GM23248 (cell line): Measurements from ENCODE around the gene RTN4IP1. TPM values are rescaled to one million over a fixed set of nuclear protein-coding genes. Genes with fewer than 3 reads are reported as not detected.

Source experiments
- DNase-seq: peaks from one replicate; pipeline ENCODE4 v3.0.0-alpha.2; 2015
- H2AFZ ChIP-seq: fragments of 200-600 bp; sonication (generic); 2 replicates; pipeline ENCODE4 v1.6.1; 2016; ENCODE audit warnings: antibody characterized with exemption
- H3F3A ChIP-seq: fragments of 200-600 bp; sonication (generic); 2 replicates; pipeline ENCODE4 v1.6.1; 2016; ENCODE audit warnings: mild to moderate bottlenecking, antibody characterized with exemption, mixed run types; ENCODE audit not compliant: insufficient read depth
- H3K27ac ChIP-seq: fragments of 200-600 bp; sonication (generic); 2 replicates; pipeline ENCODE4 v1.5.1; 2016; ENCODE audit warnings: mild to moderate bottlenecking
- H3K27me3 ChIP-seq: fragments of 200-600 bp; sonication (generic); replicated peaks from 2 replicates; pipeline ENCODE4 v1.6.1; 2016; ENCODE audit warnings: mild to moderate bottlenecking; ENCODE audit not compliant: insufficient read depth
- H3K36me3 ChIP-seq: fragments of 200-600 bp; sonication (generic); 2 replicates; pipeline ENCODE4 v1.6.1; 2016; ENCODE audit warnings: low read depth, mild to moderate bottlenecking
- H3K4me1 ChIP-seq: fragments of 200-600 bp; sonication (generic); 2 replicates; pipeline ENCODE4 v1.6.1; 2016; ENCODE audit warnings: mild to moderate bottlenecking; ENCODE audit not compliant: insufficient read depth
- H3K4me2 ChIP-seq: fragments of 200-600 bp; sonication (generic); one replicate; pipeline ENCODE4 v1.6.1; 2016; ENCODE audit warnings: mild to moderate bottlenecking; ENCODE audit not compliant: unreplicated experiment
- H3K4me3 ChIP-seq: fragments of 200-600 bp; sonication (generic); 2 replicates; pipeline ENCODE4 v1.5.1; 2016; ENCODE audit warnings: mild to moderate bottlenecking
- H3K79me2 ChIP-seq: fragments of 200-600 bp; sonication (generic); 2 replicates; pipeline ENCODE4 v1.6.1; 2016; ENCODE audit warnings: mild to moderate bottlenecking; ENCODE audit not compliant: insufficient read depth
- H3K9ac ChIP-seq: fragments of 200-600 bp; sonication (generic); 2 replicates; pipeline ENCODE4 v1.6.1; 2016; ENCODE audit warnings: mild to moderate bottlenecking
- H3K9me2 ChIP-seq: fragments of 200-600 bp; sonication (generic); 2 replicates; pipeline ENCODE4 v1.6.1; 2016; ENCODE audit warnings: mixed run types, mild to moderate bottlenecking, moderate library complexity; ENCODE audit not compliant: insufficient read depth
- H3K9me3 ChIP-seq: fragments of 200-600 bp; sonication (generic); one replicate; pipeline ENCODE4 v1.6.1; 2017; ENCODE audit warnings: low read depth
- H4K20me1 ChIP-seq: fragments of 200-600 bp; sonication (generic); 2 replicates; pipeline ENCODE4 v1.6.0; 2016; ENCODE audit not compliant: insufficient read depth
- EZH2 ChIP-seq: fragments of 200-600 bp; sonication (generic); IDR thresholded peaks from 2 replicates; pipeline ENCODE4 v1.6.1; 2018; ENCODE audit warnings: antibody characterized with exemption, mild to moderate bottlenecking; ENCODE audit not compliant: insufficient read depth, poor library complexity, severe bottlenecking
- EZH2phosphoT487 ChIP-seq: fragments of 200-600 bp; sonication (generic); IDR thresholded peaks from 2 replicates; pipeline ENCODE4 v1.6.1; 2018; ENCODE audit warnings: antibody characterized with exemption, moderate library complexity, mild to moderate bottlenecking, low read depth; ENCODE audit not compliant: insufficient read depth
- WGBS, 2 experiments: methylation state at CpG; one replicate each; pipeline ENCODE4 v1.1.6; 2015 to 2017; ENCODE audit warnings: low lambda C conversion rate in 2 of 2, low coverage in 1 of 2; ENCODE audit errors: missing lambda C conversion rate in 2 of 2; 5-methylcytosine and 5-hydroxymethylcytosine counted together
- in situ Hi-C: fragments of 300-500 bp; cut with MboI; formaldehyde crosslinking; loops from 2 replicates; pipeline ENCODE4 v1.15.0; 2020
- polyA plus RNA-seq: library from polyadenylated mRNA; unstranded; fragments of >200 nt; fragmentation: Nextera tagmentation; extraction: Ambion mirVana; gene quantifications from 2 replicates; pipeline ENCODE4 v1.2.1, GENCODE V29; 2016
- total RNA-seq: library from RNA; depleted of rRNA; stranded (reverse); fragments of >200 nt; shearing (Covaris generic); gene quantifications from 2 replicates; pipeline ENCODE4 v1.2.3, GENCODE V29; 2014

Gene RTN4IP1
- total and polyA plus RNA-seq, 2 experiments from 2014 or later: 5.3 to 8.0 TPM

DNA sequence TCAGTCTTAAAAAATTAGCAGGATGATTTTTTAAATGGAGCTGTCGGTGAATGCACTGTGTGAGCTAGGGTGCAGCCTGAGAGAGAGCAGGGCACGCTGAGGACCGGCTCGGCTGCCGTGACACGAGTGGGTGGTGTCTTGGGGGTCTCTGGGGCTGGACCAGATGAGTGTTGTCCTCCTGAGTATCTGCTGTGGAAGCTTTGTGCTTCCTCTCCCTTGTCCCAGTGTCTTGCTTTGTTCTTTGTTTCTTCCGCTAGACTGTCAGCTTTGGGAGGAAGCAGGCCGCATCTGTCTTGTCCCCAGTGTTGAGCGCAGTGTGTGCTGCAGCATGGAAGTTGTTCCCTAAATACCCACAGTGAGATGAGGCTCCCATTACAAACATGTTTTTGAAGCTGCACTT lies 89.4 kb downstream of the RTN4IP1 start:
- Histone ChIP-seq H3K79me2 (no peaks in the 10 kb centered on the region), H2AFZ (no peak overlapping the region), H3K27me3 (no peaks in the 10 kb centered on the region), H3K27ac (no peak overlapping the region), H3F3A (peaks cover 5% of the 10 kb centered on the region; the same call in 1 of the 2 replicates), H3K9me2 (0 out of 2 replicates have a peak, but pooled peaks cover 4% of the 10 kb centered on the region), H3K9ac (no peak overlapping the region), H3K4me1 (peaks cover 21% of the 10 kb centered on the region), H4K20me1 (no peaks in the 10 kb centered on the region), H3K4me2 (no peak overlapping the region), H3K9me3 (no peaks in the 10 kb centered on the region), H3K4me3 (no peak overlapping the region), H3K36me3 (no peaks in the 10 kb centered on the region)
- TF ChIP-seq EZH2 (no peak), EZH2phosphoT487 (no peak)
- 88 to 89% methylated on average over 9 of the region's 9 CpGs for WGBS, 2 experiments
- in situ Hi-C loops: no loop called here
- no peak for DNase-seq

DNA sequence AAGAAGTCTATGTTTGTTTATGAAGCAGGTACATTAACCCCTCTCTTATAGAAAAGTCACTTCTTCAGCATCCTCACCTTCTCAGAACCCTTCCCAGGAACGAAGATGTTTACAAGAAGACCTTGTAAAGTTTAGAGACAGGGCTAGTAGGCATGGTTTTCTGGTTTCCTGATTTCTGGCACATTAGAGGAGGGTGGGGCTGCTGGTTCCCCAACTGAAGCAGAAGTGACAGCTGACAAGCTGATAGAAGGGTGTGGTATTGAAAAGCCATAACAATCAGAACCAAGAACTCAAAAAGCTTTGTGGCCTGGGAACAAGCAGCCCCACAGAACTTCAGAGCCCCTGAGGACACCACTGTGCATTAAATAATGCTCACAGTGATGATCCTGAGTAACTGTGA lies 91.2 kb downstream of the RTN4IP1 start:
- Histone ChIP-seq H3K79me2 (no peaks in the 10 kb centered on the region), H3K36me3 (no peaks in the 10 kb centered on the region), H3K9me3 (no peaks in the 10 kb centered on the region), H3K27ac (no peak overlapping the region), H3K4me1 (peaks cover 35% of the 10 kb centered on the region), H3K27me3 (no peaks in the 10 kb centered on the region), H3K4me3 (no peak overlapping the region), H3K4me2 (no peak overlapping the region), H2AFZ (no peak overlapping the region), H3K9ac (no peak overlapping the region), H4K20me1 (no peaks in the 10 kb centered on the region), H3F3A (peaks cover 13% of the 10 kb centered on the region; the same call in 1 of the 2 replicates), H3K9me2 (0 out of 2 replicates have a peak, but pooled peaks cover 4% of the 10 kb centered on the region)
- in situ Hi-C loops: no loop called here
- TF ChIP-seq EZH2phosphoT487: no peak
- no peak for TF ChIP-seq EZH2
- no peak for DNase-seq
- 76 to 77% methylated on average over 1 of the region's 1 CpG for WGBS, 2 experiments

DNA sequence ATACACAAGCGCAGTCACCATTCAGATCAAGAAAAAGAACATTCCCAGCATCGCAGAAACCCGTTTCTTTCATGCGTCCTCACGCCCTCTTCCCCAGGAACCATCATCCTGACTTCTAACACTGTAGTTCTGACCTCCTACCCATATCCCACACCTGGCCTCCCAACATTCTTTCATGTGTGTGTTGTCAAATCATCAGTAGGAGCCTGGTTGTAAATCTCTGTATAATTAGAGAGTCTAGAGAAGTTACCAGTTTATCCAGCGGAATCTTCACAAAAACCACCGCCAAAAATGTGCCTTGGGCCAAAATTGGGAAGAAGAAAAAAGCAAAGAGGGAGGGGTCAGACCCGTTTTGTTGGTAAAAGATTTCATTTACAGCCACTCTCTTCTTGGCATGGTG lies 91.6 kb downstream of the RTN4IP1 start:
- no peak overlapping the region for H3K9ac ChIP-seq
- H3K27ac ChIP-seq: no peak overlapping the region
- H3K4me1 ChIP-seq: peaks cover 35% of the 10 kb centered on the region
- no peak for TF ChIP-seq EZH2phosphoT487
- no peak for TF ChIP-seq EZH2
- no peaks in the 10 kb centered on the region for H3K36me3 ChIP-seq
- H4K20me1 ChIP-seq: no peaks in the 10 kb centered on the region
- H3K4me3 ChIP-seq: no peak overlapping the region
- no peaks in the 10 kb centered on the region for H3K9me3 ChIP-seq
- H3K4me2 ChIP-seq: no peak overlapping the region
- in situ Hi-C loops: no loop called here
- DNase-seq: no peak
- H3K79me2 ChIP-seq: no peaks in the 10 kb centered on the region
- peaks cover 13% of the 10 kb centered on the region; the same call in 1 of the 2 replicates for H3F3A ChIP-seq
- H2AFZ ChIP-seq: no peak overlapping the region
- no peaks in the 10 kb centered on the region for H3K27me3 ChIP-seq
- 85 to 87% methylated on average over 8 of the region's 8 CpGs for WGBS, 2 experiments
- 0 out of 2 replicates have a peak, but pooled peaks cover 4% of the 10 kb centered on the region for H3K9me2 ChIP-seq

DNA sequence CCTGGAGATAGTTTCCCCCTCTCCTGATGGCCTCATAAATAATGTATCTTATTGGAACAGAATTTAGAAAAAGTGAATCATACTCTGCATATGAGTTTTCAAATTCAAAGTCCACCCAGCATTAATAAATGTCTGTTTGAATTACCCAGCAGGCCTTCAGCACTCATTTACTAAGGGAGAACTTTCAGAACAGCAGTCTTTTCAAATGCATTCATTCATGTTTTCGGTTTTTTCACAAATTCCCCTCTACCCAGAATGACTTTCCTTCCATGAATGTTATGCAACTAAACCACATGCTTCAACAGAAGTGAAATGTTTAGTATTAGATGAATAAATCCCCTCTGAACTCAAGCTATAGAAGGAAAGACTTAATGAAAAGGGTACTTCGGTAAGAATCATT lies 92.4 kb downstream of the RTN4IP1 start:
- Histone ChIP-seq H3K79me2 (no peaks in the 10 kb centered on the region), H3K27ac (no peak overlapping the region), H4K20me1 (no peaks in the 10 kb centered on the region), H3F3A (peaks cover 13% of the 10 kb centered on the region; the same call in 1 of the 2 replicates), H3K4me2 (no peak overlapping the region), H3K9me2 (0 out of 2 replicates have a peak, but pooled peaks cover 4% of the 10 kb centered on the region), H3K9ac (no peak overlapping the region), H2AFZ (no peak overlapping the region), H3K27me3 (no peaks in the 10 kb centered on the region), H3K4me1 (peaks cover 35% of the 10 kb centered on the region), H3K9me3 (no peaks in the 10 kb centered on the region), H3K4me3 (no peak overlapping the region), H3K36me3 (no peaks in the 10 kb centered on the region)
- in situ Hi-C loops: no loop called here
- no peak for TF ChIP-seq EZH2phosphoT487
- TF ChIP-seq EZH2: no peak
- 94 to 95% methylated on average over 2 of the region's 2 CpGs for WGBS, 2 experiments
- DNase-seq: no peak
